WTC11 (cell line): Measurements from ENCODE around the gene DSTN. TPM values are rescaled to one million over a fixed set of nuclear protein-coding genes. Genes with fewer than 3 reads are reported as not detected.
A peak's percentile ranks its signal among the peaks of the same experiment; 100 is the strongest.

Experiments
- ATAC-seq: fragments of 200-7000 bp; cut with Tn5 transposase; 2 replicates; pipeline ENCODE4 v1.10.0; 2021; ENCODE audit warnings: mild to moderate bottlenecking, moderate library complexity
- CTCF ChIA-PET: fragments of 300-600 bp; sonication (Branson Sonifier 250); formaldehyde crosslinking; loops from one replicate; lab custom pipeline; 2021; ENCODE audit warnings: antibody characterized with exemption; lab: Charles Lee
- POLR2A ChIA-PET: fragments of 350-600 bp; sonication (Branson Sonifier 250); formaldehyde crosslinking; loops from one replicate; lab custom pipeline; 2021; ENCODE audit warnings: antibody characterized with exemption; lab: Charles Lee
- DNase-seq: peaks from one replicate; pipeline ENCODE4 v3.0.0; 2021; ENCODE audit warnings: low spot score
- H3K27ac Mint-ChIP-seq: 2 replicates; pipeline ENCODE4 v1.8.0; 2021; ENCODE audit warnings: mixed read lengths
- H3K27me3 Mint-ChIP-seq: 2 replicates; pipeline ENCODE4 v1.8.0; 2021; ENCODE audit warnings: low read depth, mild to moderate bottlenecking, moderate library complexity, mixed read lengths
- H3K36me3 Mint-ChIP-seq: 2 replicates; pipeline ENCODE4 v1.8.0; 2021; ENCODE audit warnings: mixed read lengths
- H3K4me1 Mint-ChIP-seq: 2 replicates; pipeline ENCODE4 v1.8.0; 2022; ENCODE audit warnings: mixed read lengths
- H3K4me3 Mint-ChIP-seq: 2 replicates; pipeline ENCODE4 v1.8.0; 2021; ENCODE audit warnings: mild to moderate bottlenecking, moderate library complexity, mixed read lengths
- H3K9me3 Mint-ChIP-seq: 2 replicates; pipeline ENCODE4 v1.8.0; 2021; ENCODE audit warnings: mixed read lengths
- AFF4 ChIP-seq: sonication (generic); formaldehyde crosslinking; IDR thresholded peaks from 2 replicates; pipeline ENCODE4 v1.8.1; 2023; ENCODE audit warnings: mild to moderate bottlenecking, missing genetic modification reagents, borderline replicate concordance
- ATF2 ChIP-seq: sonication (generic); formaldehyde crosslinking; IDR thresholded peaks from 2 replicates; pipeline ENCODE4 v1.8.1; 2022; ENCODE audit warnings: low read depth, missing genetic modification reagents, borderline replicate concordance
- ETV6 ChIP-seq: sonication (generic); formaldehyde crosslinking; IDR thresholded peaks from 2 replicates; pipeline ENCODE4 v1.8.1; 2022; ENCODE audit warnings: mild to moderate bottlenecking, missing genetic modification reagents
- FOXP4 ChIP-seq: sonication (generic); formaldehyde crosslinking; IDR thresholded peaks from 2 replicates; pipeline ENCODE4 v1.8.0; 2022; ENCODE audit warnings: mild to moderate bottlenecking, missing genetic modification reagents
- GRHL2 ChIP-seq: fragments of 250-450 bp; sonication (Bioruptor Pico); IDR thresholded peaks from 2 replicates; pipeline ENCODE4 v1.8.0; 2022; ENCODE audit warnings: mild to moderate bottlenecking, moderate library complexity; ENCODE audit not compliant: insufficient replicate concordance, severe bottlenecking
- GTF2I ChIP-seq: fragments of 250-450 bp; sonication (Bioruptor Pico); conservative IDR thresholded peaks from 2 replicates; pipeline ENCODE4 v1.4.0; 2021; ENCODE audit warnings: mild to moderate bottlenecking
- JUN ChIP-seq: sonication (generic); formaldehyde crosslinking; IDR thresholded peaks from 2 replicates; pipeline ENCODE4 v1.8.0; 2023; ENCODE audit warnings: mild to moderate bottlenecking, missing genetic modification reagents
- NFATC4 ChIP-seq: fragments of 250-450 bp; sonication (Bioruptor Pico); IDR thresholded peaks from 2 replicates; pipeline ENCODE4 v1.9.0; 2021; ENCODE audit warnings: mild to moderate bottlenecking
- SMAD4 ChIP-seq: sonication (generic); formaldehyde crosslinking; IDR thresholded peaks from 2 replicates; pipeline ENCODE4 v1.8.0; 2022; ENCODE audit warnings: mild to moderate bottlenecking, missing genetic modification reagents
- ZNF219 ChIP-seq: sonication (generic); formaldehyde crosslinking; IDR thresholded peaks from 2 replicates; pipeline ENCODE4 v1.8.0; 2023; ENCODE audit warnings: missing genetic modification reagents, mild to moderate bottlenecking, borderline replicate concordance
- ZNF281 ChIP-seq: sonication (generic); formaldehyde crosslinking; IDR thresholded peaks from 2 replicates; pipeline ENCODE4 v1.8.0; 2023; ENCODE audit warnings: mild to moderate bottlenecking, missing genetic modification reagents
- ZNF423 ChIP-seq: fragments of 250-450 bp; sonication (Bioruptor Pico); IDR thresholded peaks from 2 replicates; pipeline ENCODE4 v2.1.2; 2022; ENCODE audit warnings: mild to moderate bottlenecking, moderate library complexity
- total RNA-seq: library from RNA; stranded (reverse); gene quantifications from 3 replicates; pipeline ENCODE4 v1.2.3, GENCODE V29; 2021
- TF ChIP-seq, protein P1 (sequence below): fragments of 250-450 bp; sonication (Bioruptor Pico); IDR thresholded peaks from 2 replicates; pipeline ENCODE4 v1.9.0; 2021; ENCODE audit warnings: mild to moderate bottlenecking, borderline replicate concordance
- TF ChIP-seq, protein P2 (sequence below): sonication (generic); formaldehyde crosslinking; IDR thresholded peaks from 2 replicates; pipeline ENCODE4 v1.8.1; 2023; ENCODE audit warnings: mild to moderate bottlenecking, missing genetic modification reagents, moderate library complexity

Gene DSTN
- total RNA-seq, 1 experiment from 2014 or later: 153 TPM

DNA sequence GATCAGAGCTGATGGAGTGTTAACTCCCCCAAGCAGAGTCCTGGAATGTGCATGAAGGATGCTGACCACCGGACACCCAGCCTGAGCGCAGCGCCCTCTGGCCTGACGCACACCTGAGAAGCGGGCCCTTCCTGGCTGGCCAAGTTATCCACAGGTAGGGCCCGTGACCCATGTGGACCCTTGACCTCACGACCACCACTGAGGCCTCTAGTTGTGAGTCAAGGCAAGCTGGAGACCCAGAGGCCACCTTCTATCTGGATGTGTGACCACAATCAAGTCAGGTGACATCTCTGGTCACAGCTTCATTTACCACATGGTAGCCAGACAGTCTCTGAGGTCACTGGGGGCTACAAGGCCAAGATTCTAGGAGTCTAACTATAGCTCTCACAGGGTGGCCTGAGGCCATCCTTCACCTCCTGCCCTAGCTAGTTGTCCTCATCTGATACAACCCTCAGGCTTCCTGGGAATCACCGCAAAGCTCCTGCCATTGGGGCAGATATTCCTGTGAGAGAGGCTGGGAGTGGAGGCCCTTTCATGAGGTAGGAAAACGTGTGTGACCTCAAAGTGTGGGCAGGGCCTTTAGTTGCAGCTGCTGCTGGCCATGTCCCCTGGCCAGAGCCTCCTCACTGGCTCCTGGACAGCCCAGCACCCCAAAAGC, 53.1 kb downstream of the DSTN start (continued):
- TF ChIP-seq, protein P1, sequence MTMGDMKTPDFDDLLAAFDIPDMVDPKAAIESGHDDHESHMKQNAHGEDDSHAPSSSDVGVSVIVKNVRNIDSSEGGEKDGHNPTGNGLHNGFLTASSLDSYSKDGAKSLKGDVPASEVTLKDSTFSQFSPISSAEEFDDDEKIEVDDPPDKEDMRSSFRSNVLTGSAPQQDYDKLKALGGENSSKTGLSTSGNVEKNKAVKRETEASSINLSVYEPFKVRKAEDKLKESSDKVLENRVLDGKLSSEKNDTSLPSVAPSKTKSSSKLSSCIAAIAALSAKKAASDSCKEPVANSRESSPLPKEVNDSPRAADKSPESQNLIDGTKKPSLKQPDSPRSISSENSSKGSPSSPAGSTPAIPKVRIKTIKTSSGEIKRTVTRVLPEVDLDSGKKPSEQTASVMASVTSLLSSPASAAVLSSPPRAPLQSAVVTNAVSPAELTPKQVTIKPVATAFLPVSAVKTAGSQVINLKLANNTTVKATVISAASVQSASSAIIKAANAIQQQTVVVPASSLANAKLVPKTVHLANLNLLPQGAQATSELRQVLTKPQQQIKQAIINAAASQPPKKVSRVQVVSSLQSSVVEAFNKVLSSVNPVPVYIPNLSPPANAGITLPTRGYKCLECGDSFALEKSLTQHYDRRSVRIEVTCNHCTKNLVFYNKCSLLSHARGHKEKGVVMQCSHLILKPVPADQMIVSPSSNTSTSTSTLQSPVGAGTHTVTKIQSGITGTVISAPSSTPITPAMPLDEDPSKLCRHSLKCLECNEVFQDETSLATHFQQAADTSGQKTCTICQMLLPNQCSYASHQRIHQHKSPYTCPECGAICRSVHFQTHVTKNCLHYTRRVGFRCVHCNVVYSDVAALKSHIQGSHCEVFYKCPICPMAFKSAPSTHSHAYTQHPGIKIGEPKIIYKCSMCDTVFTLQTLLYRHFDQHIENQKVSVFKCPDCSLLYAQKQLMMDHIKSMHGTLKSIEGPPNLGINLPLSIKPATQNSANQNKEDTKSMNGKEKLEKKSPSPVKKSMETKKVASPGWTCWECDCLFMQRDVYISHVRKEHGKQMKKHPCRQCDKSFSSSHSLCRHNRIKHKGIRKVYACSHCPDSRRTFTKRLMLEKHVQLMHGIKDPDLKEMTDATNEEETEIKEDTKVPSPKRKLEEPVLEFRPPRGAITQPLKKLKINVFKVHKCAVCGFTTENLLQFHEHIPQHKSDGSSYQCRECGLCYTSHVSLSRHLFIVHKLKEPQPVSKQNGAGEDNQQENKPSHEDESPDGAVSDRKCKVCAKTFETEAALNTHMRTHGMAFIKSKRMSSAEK (CRISPR knock-in tag): no peak
- TF ChIP-seq JUN (CRISPR knock-in tag) (no peak), GTF2I (CRISPR knock-in tag) (no peak), NFATC4 (CRISPR knock-in tag) (no peak), GRHL2 (CRISPR knock-in tag) (no peak), SMAD4 (CRISPR knock-in tag) (no peak), ETV6 (no peak), ZNF281 (CRISPR knock-in tag) (no peak), ZNF219 (CRISPR knock-in tag) (no peak), ZNF423 (CRISPR knock-in tag) (no peak)
- TF ChIP-seq, protein P2, sequence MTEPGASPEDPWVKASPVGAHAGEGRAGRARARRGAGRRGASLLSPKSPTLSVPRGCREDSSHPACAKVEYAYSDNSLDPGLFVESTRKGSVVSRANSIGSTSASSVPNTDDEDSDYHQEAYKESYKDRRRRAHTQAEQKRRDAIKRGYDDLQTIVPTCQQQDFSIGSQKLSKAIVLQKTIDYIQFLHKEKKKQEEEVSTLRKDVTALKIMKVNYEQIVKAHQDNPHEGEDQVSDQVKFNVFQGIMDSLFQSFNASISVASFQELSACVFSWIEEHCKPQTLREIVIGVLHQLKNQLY (CRISPR knock-in tag): no peak

DNA sequence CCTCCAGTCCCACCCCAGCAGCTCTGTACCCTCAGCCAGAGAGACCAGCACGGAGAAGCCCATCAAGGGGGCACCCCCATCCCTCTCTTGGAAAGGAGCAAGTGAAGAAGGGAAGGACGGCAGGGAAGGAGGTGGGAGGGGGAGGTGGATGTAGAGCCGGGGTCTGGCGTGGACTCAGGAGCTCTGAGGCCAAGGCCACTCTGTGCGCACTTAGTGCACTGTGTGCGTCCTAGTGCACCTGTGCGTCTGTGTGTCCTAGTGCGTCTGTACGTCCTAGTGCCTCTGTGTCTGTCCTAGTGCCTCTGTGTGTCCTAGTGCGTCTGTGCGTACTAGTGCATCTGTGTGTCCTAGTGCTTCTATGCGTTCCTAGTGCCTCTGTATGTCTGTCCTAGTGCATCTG, 54.2 kb downstream of the DSTN start:
- no peak overlapping the region for H3K27ac Mint-ChIP-seq
- ATAC-seq (no peak), DNase-seq (peak; percentile 5)
- H3K36me3 Mint-ChIP-seq: peaks cover 64% of the 10 kb centered on the region
- CTCF ChIA-PET: interaction anchor here (1.0 to 1.9 kb wide), 2 partner anchors 25 kb away, joined by 3 to 6 read pairs; no protein-coding TSS in a partner anchor
- POLR2A ChIA-PET: no interaction called here
- H3K4me3 Mint-ChIP-seq: no peak overlapping the region
- H3K27me3 Mint-ChIP-seq: no peaks in the 10 kb centered on the region
- TF ChIP-seq FOXP4 (CRISPR knock-in tag) (no peak), NFATC4 (CRISPR knock-in tag) (no peak), AFF4 (CRISPR knock-in tag) (no peak), ATF2 (no peak)
- no peaks in the 10 kb centered on the region for H3K9me3 Mint-ChIP-seq
- no peaks in the 10 kb centered on the region for H3K4me1 Mint-ChIP-seq
